Suprapubic skin (tissue), 4 donors: Measurements from ENCODE around the gene PLXND1.
A peak's percentile ranks its signal among the peaks of the same experiment; 100 is the strongest.

ENCODE experiments used
- EP300 ChIP-seq: sonication (generic); formaldehyde crosslinking; IDR thresholded peaks from one replicate; pipeline ENCODE4 v1.6.1; 2017; ENCODE audit warnings: antibody characterized with exemption
- POLR2A ChIP-seq, 2 donors: fragments of 450-650 bp; IDR thresholded peaks; one replicate each; pipeline ENCODE4 v1.6.1; 2017; ENCODE audit warnings: antibody characterized with exemption in 2 of 2, mild to moderate bottlenecking in 2 of 2, moderate library complexity in 2 of 2
- POLR2AphosphoS5 ChIP-seq, 3 donors: sonication (generic); formaldehyde crosslinking; IDR thresholded peaks; one replicate each; pipeline ENCODE4 v1.6.1; 2017; ENCODE audit warnings: antibody characterized with exemption in 3 of 3
- TF ChIP-seq, protein P1 (sequence below), 2 donors: fragments of 200-600 bp in 1 of 2; fragments of 450-650 bp in 1 of 2; sonication (generic) in 1 of 2; IDR thresholded peaks; one replicate each; pipeline ENCODE4 v1.5.1; 2016 to 2019; ENCODE audit warnings: antibody characterized with exemption in 2 of 2, mild to moderate bottlenecking in 1 of 2, moderate library complexity in 1 of 2

DNA sequence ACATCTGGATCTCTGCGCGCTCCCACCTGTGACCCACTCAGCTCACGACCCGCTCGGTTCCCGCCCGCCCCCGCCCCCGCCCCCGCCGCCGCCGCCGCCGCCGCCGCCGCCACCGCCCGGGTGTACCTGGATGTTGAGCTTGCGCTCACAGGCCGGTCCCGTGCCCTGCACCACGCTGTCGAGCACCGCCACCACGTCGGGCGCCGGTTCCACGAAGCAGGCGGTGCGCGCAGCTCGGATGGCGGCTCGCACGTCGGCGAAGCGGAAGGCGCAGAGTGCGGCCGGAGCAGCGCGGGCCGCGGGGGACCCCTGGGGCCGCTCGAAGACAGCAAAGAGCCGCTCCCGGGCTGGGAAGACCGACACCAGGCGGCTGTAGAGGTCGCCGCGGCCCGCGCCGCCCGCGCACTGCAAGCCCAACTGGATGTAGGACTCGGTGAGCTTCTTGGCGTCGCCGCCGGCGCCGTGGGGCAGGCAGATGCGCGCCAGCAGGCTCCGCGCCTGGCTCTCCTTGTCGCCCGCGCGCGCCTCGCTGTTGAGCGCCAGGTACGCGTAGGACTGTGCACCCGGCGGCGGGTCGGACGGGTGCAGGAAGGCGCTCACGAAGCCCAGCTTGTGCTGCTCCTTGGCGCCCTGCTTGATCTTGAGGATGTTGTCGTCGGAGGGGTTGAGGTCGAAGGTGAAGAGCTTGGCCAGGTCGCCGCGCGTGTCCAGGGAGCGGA, 1.1 kb downstream of the PLXND1 start:
- TF ChIP-seq EP300 = no peak
- TF ChIP-seq, protein P1, sequence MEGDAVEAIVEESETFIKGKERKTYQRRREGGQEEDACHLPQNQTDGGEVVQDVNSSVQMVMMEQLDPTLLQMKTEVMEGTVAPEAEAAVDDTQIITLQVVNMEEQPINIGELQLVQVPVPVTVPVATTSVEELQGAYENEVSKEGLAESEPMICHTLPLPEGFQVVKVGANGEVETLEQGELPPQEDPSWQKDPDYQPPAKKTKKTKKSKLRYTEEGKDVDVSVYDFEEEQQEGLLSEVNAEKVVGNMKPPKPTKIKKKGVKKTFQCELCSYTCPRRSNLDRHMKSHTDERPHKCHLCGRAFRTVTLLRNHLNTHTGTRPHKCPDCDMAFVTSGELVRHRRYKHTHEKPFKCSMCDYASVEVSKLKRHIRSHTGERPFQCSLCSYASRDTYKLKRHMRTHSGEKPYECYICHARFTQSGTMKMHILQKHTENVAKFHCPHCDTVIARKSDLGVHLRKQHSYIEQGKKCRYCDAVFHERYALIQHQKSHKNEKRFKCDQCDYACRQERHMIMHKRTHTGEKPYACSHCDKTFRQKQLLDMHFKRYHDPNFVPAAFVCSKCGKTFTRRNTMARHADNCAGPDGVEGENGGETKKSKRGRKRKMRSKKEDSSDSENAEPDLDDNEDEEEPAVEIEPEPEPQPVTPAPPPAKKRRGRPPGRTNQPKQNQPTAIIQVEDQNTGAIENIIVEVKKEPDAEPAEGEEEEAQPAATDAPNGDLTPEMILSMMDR (IDR thresholded peaks at IDR 0.05) = no peak
- TF ChIP-seq POLR2AphosphoS5 (IDR thresholded peaks at IDR 0.05) = peak in 1 of 3 donors; percentile 9
- no peak for TF ChIP-seq POLR2A (IDR thresholded peaks at IDR 0.05)
